HG02943 (cell line): ENCODE measurements around the gene KCNAB2.

Experiments
- ATAC-seq: cut with Tn5 transposase; IDR thresholded peaks from one replicate; pipeline ENCODE4 v1.9.1; 2021; ENCODE audit warnings: mild to moderate bottlenecking, low read depth, moderate library complexity; ENCODE audit not compliant: unreplicated experiment

KCNAB2 gene

DNA sequence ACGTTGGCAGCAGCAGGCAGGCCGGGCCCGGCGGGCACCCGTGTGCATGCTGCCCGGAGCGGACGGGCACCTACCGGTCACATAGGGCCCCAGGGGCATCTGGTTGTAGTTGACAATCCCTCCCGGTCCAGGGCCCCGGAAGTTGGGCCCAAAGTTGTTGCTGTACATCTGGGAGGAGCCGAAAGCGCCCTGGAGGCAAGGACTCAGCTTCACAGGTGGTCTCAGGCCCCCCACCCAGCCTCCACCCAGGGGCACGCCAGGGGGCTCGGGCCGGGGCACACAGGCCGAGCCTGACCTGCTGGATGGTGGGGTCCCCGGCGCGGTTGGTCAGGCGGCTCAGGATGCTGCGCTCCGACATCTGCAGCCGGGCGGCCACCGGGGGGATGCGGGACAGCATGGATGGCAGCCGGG lies 60.6 kb downstream of the KCNAB2 start:
- no peak for ATAC-seq

GRCh38 chr1:6106977-6107376 lies 61.3 kb downstream of the KCNAB2 start:
- ATAC-seq, result no peak

DNA sequence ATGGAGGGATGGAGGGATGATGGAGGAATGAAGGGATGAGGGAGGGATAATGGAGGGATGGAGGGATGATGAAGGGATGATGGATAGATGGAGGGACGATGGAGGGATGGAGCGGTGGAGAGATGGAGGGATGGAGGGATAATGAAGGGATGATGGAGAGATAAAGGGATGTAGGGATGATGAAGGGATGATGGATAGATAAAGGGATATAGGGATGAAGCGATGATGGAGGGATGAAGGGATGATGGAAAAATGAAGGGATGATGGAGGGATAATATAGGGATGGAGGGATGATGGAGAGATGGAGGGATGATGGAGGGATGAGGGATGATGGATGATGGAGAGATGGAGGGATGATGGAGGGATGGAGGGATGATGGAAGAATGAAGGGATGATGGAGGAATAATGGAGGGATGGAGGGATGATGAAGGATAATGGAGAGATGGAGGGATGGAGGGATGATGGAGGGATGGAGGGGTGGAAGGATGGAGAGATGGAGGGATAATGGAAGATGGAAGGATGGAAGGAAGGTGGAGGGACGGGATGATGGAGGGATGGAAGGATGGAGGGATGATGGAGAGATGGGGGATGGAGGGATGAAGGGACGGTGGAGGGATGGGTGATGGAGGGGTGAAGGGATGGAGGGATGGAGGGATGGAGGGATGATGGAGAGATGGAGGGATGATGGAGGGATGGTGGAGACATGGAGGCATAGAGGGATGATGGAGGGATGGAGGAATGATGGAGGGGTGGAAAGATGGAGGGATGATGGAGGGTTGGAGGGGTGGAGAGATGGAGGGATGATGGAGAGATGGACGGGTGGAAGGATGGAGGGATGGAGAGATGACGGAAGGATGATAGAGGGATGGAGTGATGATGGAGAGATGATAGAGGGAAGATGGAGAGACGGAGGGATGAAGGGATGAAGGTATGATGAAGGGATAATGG lies 62.0 kb downstream of the KCNAB2 start:
- no peak for ATAC-seq

- ATAC-seq, result no peak
Observed at GRCh38 chr1:6108476-6108875, 62.8 kb downstream of the KCNAB2 start.

DNA sequence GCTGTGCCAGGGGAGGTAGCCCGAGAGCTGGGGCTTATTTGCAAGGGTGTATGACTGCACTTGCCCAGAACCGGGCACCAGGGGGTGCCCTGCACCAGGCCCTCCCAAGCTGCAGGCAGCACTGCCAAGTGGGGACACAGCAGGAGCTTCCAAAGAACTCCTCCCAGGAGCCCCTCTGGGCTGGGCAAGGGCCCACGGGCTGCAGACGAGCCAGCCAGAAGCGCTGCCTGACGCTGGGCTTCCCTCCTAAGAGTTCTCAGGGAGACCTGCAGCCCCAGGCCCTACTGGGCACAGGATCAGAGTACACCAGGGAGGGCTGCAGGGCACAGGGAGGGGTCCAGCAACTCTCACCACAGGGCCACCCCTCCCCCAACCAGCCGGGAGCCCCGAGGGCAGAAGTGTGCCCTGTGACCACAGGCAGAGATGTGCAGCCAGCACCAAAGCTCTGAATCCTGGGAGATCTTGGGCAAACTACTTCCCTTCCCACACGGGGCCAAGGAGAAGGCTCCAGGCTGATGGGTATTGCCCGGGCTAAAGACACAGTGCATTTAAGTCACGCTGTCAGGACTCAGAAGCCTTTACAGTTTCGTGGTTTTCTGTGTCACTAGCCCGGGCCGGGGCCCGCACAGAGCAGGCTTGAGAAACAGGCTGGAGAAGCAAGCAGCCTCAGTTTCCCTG lies 63.4 kb downstream of the KCNAB2 start:
- no peak for ATAC-seq

DNA sequence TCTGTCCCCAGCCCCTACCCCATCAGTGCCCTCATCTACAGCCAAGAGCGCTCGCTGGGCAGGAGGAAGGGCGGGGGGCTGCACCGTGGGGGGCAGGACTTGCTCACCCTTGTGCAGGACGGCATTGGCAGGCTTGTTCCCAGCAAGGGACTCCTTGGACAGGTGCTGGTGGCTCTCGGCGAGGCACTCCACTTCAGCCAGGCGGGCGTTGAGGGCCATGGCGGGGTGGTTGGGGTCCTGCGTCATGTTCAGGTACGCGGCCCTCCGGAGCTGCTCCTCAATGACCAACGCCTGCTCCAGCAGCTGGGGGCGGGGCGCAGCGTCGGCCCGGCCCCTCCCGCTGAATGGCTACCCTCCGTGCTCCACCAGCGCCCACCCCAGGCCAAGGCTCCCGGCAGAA lies 64.0 kb downstream of the KCNAB2 start:
- ATAC-seq, result no peak

DNA sequence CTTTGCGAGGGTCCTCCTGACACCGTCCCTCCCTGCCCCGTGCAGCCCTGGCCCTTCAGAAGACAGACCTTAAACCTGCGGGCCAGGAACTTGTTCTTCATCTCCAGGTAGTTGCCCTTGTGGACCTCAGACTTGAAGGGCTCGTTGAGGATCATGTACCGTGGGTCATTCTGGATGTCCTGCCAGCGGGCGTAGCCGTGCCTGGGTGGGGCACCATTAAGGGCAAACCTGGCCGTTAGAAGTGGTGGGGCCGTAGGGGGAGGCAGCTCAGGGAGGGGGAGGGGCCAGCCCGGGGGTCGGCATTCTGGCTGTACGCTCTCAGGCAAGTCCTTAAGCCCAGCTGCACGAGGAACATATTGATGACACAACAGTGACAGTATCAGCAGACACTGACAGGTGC lies 64.6 kb downstream of the KCNAB2 start:
- no peak for ATAC-seq

DNA sequence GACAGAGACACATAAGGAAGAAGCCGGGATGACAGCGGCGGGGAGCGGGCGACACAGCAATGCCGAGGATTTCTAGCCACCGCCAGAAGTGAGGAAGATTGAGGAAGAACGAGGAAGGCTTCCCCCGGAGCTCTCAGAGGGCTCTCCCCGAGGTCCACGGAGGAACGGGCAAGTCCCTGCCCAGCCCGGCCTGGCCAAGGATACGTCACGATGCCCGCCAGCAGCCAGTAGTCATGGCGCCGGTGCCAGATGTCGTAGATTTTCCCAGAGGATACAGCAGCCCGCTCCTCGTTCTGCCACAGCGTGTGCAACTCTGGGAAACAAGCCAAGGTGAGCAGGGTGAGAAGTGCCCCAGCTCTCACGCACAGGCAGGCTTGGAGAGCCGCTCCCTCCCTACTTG lies 65.9 kb downstream of the KCNAB2 start:
- ATAC-seq, result no peak

- ATAC-seq, result no peak
Observed at GRCh38 chr1:6111991-6112689, 66.5 kb downstream of the KCNAB2 start.

DNA sequence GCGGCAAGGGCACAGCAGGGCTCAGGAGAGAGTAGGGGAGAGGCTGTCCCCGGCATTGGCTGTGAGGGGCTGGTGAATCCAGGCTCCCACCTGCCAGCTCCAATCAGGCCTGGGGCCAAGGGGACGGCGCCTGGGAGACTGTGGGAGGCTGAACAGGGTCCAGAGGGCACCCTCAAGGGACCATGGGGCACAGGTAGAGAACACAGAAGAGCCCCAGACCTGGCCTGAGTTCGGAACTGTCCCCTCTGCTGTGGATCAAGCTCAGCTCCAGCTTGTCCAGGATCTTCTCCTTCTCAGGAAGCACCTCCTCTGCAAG lies 67.0 kb downstream of the KCNAB2 start:
- ATAC-seq, result no peak

- ATAC-seq, result no peak
Observed at GRCh38 chr1:6113116-6113515, 67.4 kb downstream of the KCNAB2 start.

DNA sequence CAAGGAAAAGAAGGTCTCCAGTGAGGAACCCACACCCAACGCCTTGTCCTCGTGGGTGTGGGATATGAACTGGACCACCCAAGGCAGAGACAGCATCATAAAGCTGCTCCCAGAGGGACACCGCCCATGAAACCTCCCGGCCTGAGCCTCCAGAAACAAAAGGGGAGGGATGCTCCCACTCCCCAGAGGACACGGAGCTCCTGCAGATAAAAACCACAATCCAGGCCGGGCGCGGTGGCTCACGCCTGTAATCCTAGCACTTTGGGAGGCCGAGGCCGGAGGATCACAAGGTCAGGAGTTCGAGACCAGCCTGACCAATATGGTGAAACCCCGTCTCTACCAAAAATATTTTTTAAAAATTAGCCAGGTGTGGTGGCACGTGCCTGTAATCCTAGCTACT lies 68.1 kb downstream of the KCNAB2 start:
- ATAC-seq, result no peak

DNA sequence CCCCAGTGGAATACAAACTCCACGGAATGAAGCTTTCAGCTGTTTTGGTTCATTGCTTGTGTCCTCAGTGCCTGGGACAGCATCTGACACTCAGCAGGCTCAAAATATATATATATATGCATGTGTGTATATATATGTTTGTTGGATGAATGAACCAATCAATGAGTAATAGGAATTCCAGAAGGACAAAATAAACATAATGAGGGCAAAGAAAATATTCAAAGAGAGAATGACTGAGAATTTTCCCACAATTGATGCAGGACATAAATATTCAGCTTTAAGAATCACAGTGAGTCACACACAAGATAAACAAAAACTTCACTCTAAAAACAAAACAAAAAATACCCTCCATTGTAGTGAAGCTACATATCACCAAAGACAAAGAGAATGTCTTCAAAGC lies 70.4 kb downstream of the KCNAB2 start:
- ATAC-seq, result no peak

GRCh38 chr1:6117064-6117463 lies 71.4 kb downstream of the KCNAB2 start:
- ATAC-seq, result no peak

GRCh38 chr1:6117624-6118023 lies 71.9 kb downstream of the KCNAB2 start:
- no peak for ATAC-seq

DNA sequence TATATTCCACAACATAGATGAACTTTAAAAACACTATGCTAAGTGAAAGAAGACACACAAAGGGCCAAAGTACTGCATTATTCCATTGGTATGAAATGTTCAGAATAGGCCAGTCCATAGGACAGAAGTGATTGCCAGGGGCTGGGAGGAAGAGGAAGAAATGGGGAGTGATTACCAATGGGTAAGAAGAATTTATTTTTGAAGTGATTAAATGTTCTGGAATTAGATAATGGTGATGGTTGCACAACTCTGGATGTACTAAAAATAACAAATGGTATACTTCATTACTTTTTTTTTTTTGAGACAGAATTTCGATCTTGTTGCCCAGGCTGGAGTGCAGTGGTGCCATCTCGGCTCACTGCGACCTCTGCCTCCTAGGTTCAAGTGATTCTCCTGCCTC lies 72.7 kb downstream of the KCNAB2 start:
- no peak for ATAC-seq

GRCh38 chr1:6121021-6121421 lies 75.3 kb downstream of the KCNAB2 start:
- ATAC-seq, result no peak

- no peak for ATAC-seq
Observed at GRCh38 chr1:6121651-6122370, 76.1 kb downstream of the KCNAB2 start.

GRCh38 chr1:6123083-6123482 lies 77.4 kb downstream of the KCNAB2 start:
- ATAC-seq, result no peak

DNA sequence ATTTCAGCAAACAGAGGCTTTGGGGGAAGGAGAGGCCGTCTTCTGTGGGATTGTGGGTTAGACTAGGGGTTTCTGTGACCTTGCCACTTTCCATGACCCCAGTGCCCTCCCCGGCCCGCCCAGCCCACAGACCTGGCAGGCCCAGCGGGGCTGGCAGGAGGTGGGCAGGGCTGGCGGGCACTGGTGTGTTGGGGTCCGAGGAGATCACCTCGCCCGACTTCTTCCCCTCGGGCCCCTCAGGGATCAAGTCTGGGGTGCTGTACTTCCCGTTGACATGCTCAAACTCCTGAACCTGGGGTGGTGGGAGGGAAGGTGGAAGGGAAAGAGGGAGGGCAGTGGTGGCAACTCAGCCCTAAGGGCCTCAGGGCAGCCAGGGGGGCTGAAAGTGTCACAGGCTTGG lies 78.1 kb downstream of the KCNAB2 start:
- no peak for ATAC-seq

DNA sequence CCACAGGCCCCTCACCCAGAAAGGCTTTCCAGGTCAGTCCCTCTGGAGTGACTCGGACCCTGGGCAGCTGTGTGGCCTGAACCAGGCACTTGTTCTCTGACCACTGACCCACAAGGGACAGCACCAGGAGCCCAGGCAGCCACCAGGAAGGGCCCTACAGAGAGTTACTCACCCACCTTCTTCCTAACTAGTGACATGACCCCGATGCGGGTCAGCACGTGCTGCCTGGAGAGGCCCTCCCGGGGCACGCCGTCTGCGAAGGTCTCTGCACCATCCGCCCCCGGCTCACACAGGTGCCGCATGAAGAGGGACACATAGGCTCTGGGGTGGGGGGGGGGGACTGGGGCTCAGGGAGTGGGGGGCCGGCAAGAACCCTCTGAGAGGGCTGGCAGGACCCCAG lies 78.7 kb downstream of the KCNAB2 start:
- ATAC-seq, result no peak
